Body of pancreas (tissue), 4 donors: ENCODE results near the gene ABCA13.

ENCODE experiments used
- POLR2A ChIP-seq, 3 donors: fragments of 450-650 bp; IDR thresholded peaks; one replicate each; pipeline ENCODE4 v1.6.1; 2016; ENCODE audit warnings: antibody characterized with exemption in 3 of 3, mild to moderate bottlenecking in 2 of 3
- TF ChIP-seq, protein P1 (sequence below), 7 experiments: fragments of 450-650 bp in 4 of 7; fragments of 200-600 bp in 3 of 7; sonication (generic) in 3 of 7; IDR thresholded peaks; one replicate each; pipeline ENCODE4 v1.5.1; 2016 to 2019; ENCODE audit warnings: antibody characterized with exemption in 7 of 7

- TF ChIP-seq, protein P1, sequence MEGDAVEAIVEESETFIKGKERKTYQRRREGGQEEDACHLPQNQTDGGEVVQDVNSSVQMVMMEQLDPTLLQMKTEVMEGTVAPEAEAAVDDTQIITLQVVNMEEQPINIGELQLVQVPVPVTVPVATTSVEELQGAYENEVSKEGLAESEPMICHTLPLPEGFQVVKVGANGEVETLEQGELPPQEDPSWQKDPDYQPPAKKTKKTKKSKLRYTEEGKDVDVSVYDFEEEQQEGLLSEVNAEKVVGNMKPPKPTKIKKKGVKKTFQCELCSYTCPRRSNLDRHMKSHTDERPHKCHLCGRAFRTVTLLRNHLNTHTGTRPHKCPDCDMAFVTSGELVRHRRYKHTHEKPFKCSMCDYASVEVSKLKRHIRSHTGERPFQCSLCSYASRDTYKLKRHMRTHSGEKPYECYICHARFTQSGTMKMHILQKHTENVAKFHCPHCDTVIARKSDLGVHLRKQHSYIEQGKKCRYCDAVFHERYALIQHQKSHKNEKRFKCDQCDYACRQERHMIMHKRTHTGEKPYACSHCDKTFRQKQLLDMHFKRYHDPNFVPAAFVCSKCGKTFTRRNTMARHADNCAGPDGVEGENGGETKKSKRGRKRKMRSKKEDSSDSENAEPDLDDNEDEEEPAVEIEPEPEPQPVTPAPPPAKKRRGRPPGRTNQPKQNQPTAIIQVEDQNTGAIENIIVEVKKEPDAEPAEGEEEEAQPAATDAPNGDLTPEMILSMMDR (IDR thresholded peaks at IDR 0.05): no peak
- TF ChIP-seq POLR2A (IDR thresholded peaks at IDR 0.05): no peak
Measured at GRCh38 chr7:48177271-48177670, 6.0 kb downstream of the ABCA13 start.
